Liver (tissue), 9 donors: ENCODE measurements around the gene SFMBT2. TPM values are rescaled to one million over a fixed set of nuclear protein-coding genes. Genes with fewer than 3 reads are reported as not detected.

Source experiments
- DNase-seq: peaks from one replicate; pipeline ENCODE4 v3.0.0-alpha.2; 2017; ENCODE audit warnings: low spot score
- H3K27ac ChIP-seq, 2 donors: one replicate each; pipeline ENCODE4 v1.7.0; 2013; ENCODE audit warnings: inconsistent platforms in 2 of 2, low read length in 2 of 2, control low read depth in 1 of 2, low read depth in 1 of 2, mild to moderate bottlenecking in 1 of 2
- H3K27me3 ChIP-seq, 4 donors: one replicate each; pipeline versions ENCODE4 v1.6.1 to v1.7.0; 2013; ENCODE audit warnings: low read length in 3 of 4, inconsistent platforms in 1 of 4, mild to moderate bottlenecking in 1 of 4, moderate library complexity in 1 of 4; ENCODE audit not compliant: control insufficient read depth in 4 of 4, insufficient read depth in 4 of 4
- H3K36me3 ChIP-seq, 4 donors: one replicate each; pipeline versions ENCODE4 v1.6.1 to v1.7.0; 2013; ENCODE audit warnings: low read length in 3 of 4, mild to moderate bottlenecking in 3 of 4, low read depth in 1 of 4, moderate library complexity in 1 of 4; ENCODE audit not compliant: control insufficient read depth in 4 of 4, insufficient read depth in 3 of 4
- H3K4me1 ChIP-seq, 4 donors: one replicate each; pipeline versions ENCODE4 v1.6.1 to v1.7.0; 2013; ENCODE audit warnings: low read length in 3 of 4, mild to moderate bottlenecking in 3 of 4, moderate library complexity in 1 of 4; ENCODE audit not compliant: control insufficient read depth in 4 of 4, insufficient read depth in 4 of 4
- H3K4me3 ChIP-seq, 3 donors: one replicate each; pipeline versions ENCODE4 v1.6.1 to v1.7.0; 2013; ENCODE audit warnings: low read length in 3 of 3, control low read depth in 1 of 3, low read depth in 1 of 3, mild to moderate bottlenecking in 1 of 3
- H3K9ac ChIP-seq, 2 donors: one replicate each; pipeline ENCODE4 v1.7.0; 2013; ENCODE audit warnings: low read length in 2 of 2, mild to moderate bottlenecking in 2 of 2, moderate library complexity in 2 of 2, control low read depth in 1 of 2, low read depth in 1 of 2
- H3K9me3 ChIP-seq, 4 donors: one replicate each; pipeline versions ENCODE4 v1.6.1 to v1.7.0; 2013; ENCODE audit warnings: low read length in 3 of 4; ENCODE audit not compliant: control insufficient read depth in 4 of 4
- CTCF ChIP-seq: fragments of 150-350 bp; IDR thresholded peaks from 2 replicates; pipeline ENCODE4 v1.5.1; 2017; ENCODE audit warnings: improper control_type of control experiment, low read depth, low read length; ENCODE audit not compliant: missing input control
- EGR1 ChIP-seq, 2 donors: IDR thresholded peaks; 2 replicates each; pipeline ENCODE4 v1.6.1; 2016 to 2018; ENCODE audit warnings: antibody characterized with exemption in 2 of 2, low read depth in 2 of 2
- FOXA1 ChIP-seq: IDR thresholded peaks from 2 replicates; pipeline ENCODE4 v1.6.1; 2016; ENCODE audit warnings: antibody characterized with exemption
- FOXA2 ChIP-seq: IDR thresholded peaks from 2 replicates; pipeline ENCODE4 v1.6.1; 2016; ENCODE audit warnings: antibody characterized with exemption
- GABPA ChIP-seq, 2 donors: IDR thresholded peaks in 1 of 2; conservative IDR thresholded peaks in 1 of 2; 2 replicates each; pipeline ENCODE4 v1.6.1; 2016; ENCODE audit warnings: antibody characterized with exemption in 2 of 2, mild to moderate bottlenecking in 1 of 2, moderate library complexity in 1 of 2
- HNF4A ChIP-seq, 2 donors: conservative IDR thresholded peaks; 2 replicates each; pipeline ENCODE4 v1.6.1; 2016; ENCODE audit warnings: antibody characterized with exemption in 2 of 2, mild to moderate bottlenecking in 2 of 2
- HNF4G ChIP-seq: IDR thresholded peaks from 2 replicates; pipeline ENCODE4 v1.6.1; 2016; ENCODE audit warnings: antibody characterized with exemption
- JUND ChIP-seq, 2 donors: IDR thresholded peaks; 2 replicates each; pipeline ENCODE4 v1.6.1; 2016; ENCODE audit warnings: antibody characterized with exemption in 2 of 2
- MAX ChIP-seq: IDR thresholded peaks from 2 replicates; pipeline ENCODE4 v1.6.1; 2016; ENCODE audit warnings: antibody characterized with exemption
- NR2F2 ChIP-seq: IDR thresholded peaks from 2 replicates; pipeline ENCODE4 v1.6.1; 2016; ENCODE audit warnings: antibody characterized with exemption
- RAD21 ChIP-seq, 2 donors: IDR thresholded peaks; 2 replicates each; pipeline ENCODE4 v1.6.1; 2016; ENCODE audit warnings: antibody characterized with exemption in 2 of 2, mild to moderate bottlenecking in 2 of 2
- REST ChIP-seq: IDR thresholded peaks from 2 replicates; pipeline ENCODE4 v1.6.1; 2016; ENCODE audit warnings: antibody characterized with exemption, mild to moderate bottlenecking
- SP1 ChIP-seq: IDR thresholded peaks from 2 replicates; pipeline ENCODE4 v1.6.1; 2018; ENCODE audit warnings: antibody characterized with exemption, mild to moderate bottlenecking
- YY1 ChIP-seq: IDR thresholded peaks from 2 replicates; pipeline ENCODE4 v1.6.1; 2016; ENCODE audit warnings: antibody characterized with exemption, mild to moderate bottlenecking
- ZBTB33 ChIP-seq: IDR thresholded peaks from 2 replicates; pipeline ENCODE4 v1.6.1; 2016; ENCODE audit warnings: antibody characterized with exemption
- WGBS: extraction: QIAGEN DNeasy Blood & Tissue Kit; methylation state at CpG from one replicate; pipeline ENCODE4 v1.1.7; 2013; 5-methylcytosine and 5-hydroxymethylcytosine counted together
- polyA plus RNA-seq, 2 donors: library from polyadenylated mRNA; stranded (reverse) in 1 of 2; unstranded in 1 of 2; fragments of 200-250 nt in 1 of 2; fragments of >200 nt in 1 of 2; fragmentation: Nextera tagmentation in 1 of 2; extraction: Ambion mirVana in 1 of 2; gene quantifications; one replicate each; pipeline versions ENCODE4 v1.2.1 to v1.2.3, GENCODE V29; 2013 to 2015
- total RNA-seq, 2 donors: library from RNA; depleted of rRNA; stranded (reverse); fragments of >200 nt; gene quantifications; one replicate each; pipeline ENCODE4 v1.2.3, GENCODE V29; 2014
- donor health status: healthy.
- donor health status: healthy.
- donor health status: healthy.
- donor health status: healthy.
- donor health status: healthy.

Gene SFMBT2
- total and polyA plus RNA-seq, 4 donors, result 0.46 to 2.8 (median 1.5) TPM

- TF ChIP-seq HNF4G (no peak), ZBTB33 (no peak), FOXA2 (no peak), MAX (no peak), SP1 (no peak), RAD21 (IDR thresholded peaks at IDR 0.05) (no peak), EGR1 (IDR thresholded peaks at IDR 0.05; ENCODE audit: low read depth in 2 of 2) (no peak), YY1 (no peak), GABPA (IDR thresholded peaks at IDR 0.05 in 1 of 2, conservative IDR thresholded peaks at IDR 0.05 in 1 of 2) (no peak), NR2F2 (no peak), HNF4A (conservative IDR thresholded peaks at IDR 0.05) (no peak), FOXA1 (no peak), JUND (IDR thresholded peaks at IDR 0.05) (no peak), CTCF (no peak), REST (no peak)
- WGBS, result 80% methylated on average over 17 of the region's 17 CpGs
- H3K4me1 ChIP-seq, result no peaks in the 10 kb centered on the region
- no peak for DNase-seq
- H3K9me3 ChIP-seq, result no peaks in the 10 kb centered on the region
- no peak overlapping the region for H3K27ac ChIP-seq
- no peak overlapping the region for H3K4me3 ChIP-seq
- H3K27me3 ChIP-seq, result no peaks in the 10 kb centered on the region
- no peaks in the 10 kb centered on the region for H3K36me3 ChIP-seq
- no peak overlapping the region for H3K9ac ChIP-seq
Observed at GRCh38 chr10:7117806-7118674, 292.8 kb downstream of the SFMBT2 start.
